ENCODE measurements around the gene OBSL1. TPM values are rescaled to one million over a fixed set of nuclear protein-coding genes. Genes with fewer than 3 reads are reported as not detected.

OBSL1 gene
- total RNA-seq, 1 experiment from 2014 or later = 23.1 TPM

GRCh38 chr2:219575566-219576504, 4.5 kb upstream of the OBSL1 start:
- no peak overlapping the region for H3K4me3 ChIP-seq (ENCODE audit: low read depth, low read length, poor library complexity, severe bottlenecking)
- no peaks in the 10 kb centered on the region for H3K9me3 ChIP-seq (ENCODE audit: low read depth, low read length, poor library complexity, severe bottlenecking)
- no TSS peak for BruUV-seq (replicated peaks)
- H3K36me3 ChIP-seq (ENCODE audit: insufficient read depth, low read length, poor library complexity, severe bottlenecking) = no peaks in the 10 kb centered on the region
- no peak for DNase-seq (ENCODE audit: low spot score)
- no peak for TF ChIP-seq CTCF (conservative IDR thresholded peaks at IDR 0.05; ENCODE audit: low read depth, low read length)
- TF ChIP-seq EZH2 (IDR thresholded peaks at IDR 0.05; ENCODE audit: borderline replicate concordance, low read depth, low read length, poor library complexity, severe bottlenecking) = no peak
- ChIA-PET CTCF (interaction anchor here (1.0 kb wide), 1 partner anchor 35 kb away, joined by 3 read pairs; no protein-coding TSS in a partner anchor), POLR2A (ENCODE audit: low non-redundant PET) (no interaction called here)
- no peak overlapping the region for H3K27ac ChIP-seq (ENCODE audit: low read depth, low read length, poor library complexity, severe bottlenecking)
- peaks cover 7% of the 10 kb centered on the region for H3K4me1 ChIP-seq (ENCODE audit: insufficient read depth, low read length, poor library complexity, severe bottlenecking)
- H3K27me3 ChIP-seq (replicated peaks; ENCODE audit: insufficient read depth, low read depth, low read length, poor library complexity) = no peaks in the 10 kb centered on the region
- intact Hi-C loops (cut with micrococcal nuclease; ENCODE audit: unreplicated experiment) = no loop called here

GRCh38 chr2:219574484-219575311, 3.4 kb upstream of the OBSL1 start:
- CTCF ChIA-PET = interaction anchor here (1.0 kb wide), 1 partner anchor 34 kb away, joined by 3 read pairs; no protein-coding TSS in a partner anchor
- Histone ChIP-seq H3K36me3 (ENCODE audit: insufficient read depth, low read length, poor library complexity, severe bottlenecking) (no peaks in the 10 kb centered on the region), H3K4me1 (ENCODE audit: insufficient read depth, low read length, poor library complexity, severe bottlenecking) (peaks cover 13% of the 10 kb centered on the region), H3K27me3 (replicated peaks; ENCODE audit: insufficient read depth, low read depth, low read length, poor library complexity) (no peaks in the 10 kb centered on the region), H3K27ac (ENCODE audit: low read depth, low read length, poor library complexity, severe bottlenecking) (no peak overlapping the region), H3K4me3 (ENCODE audit: low read depth, low read length, poor library complexity, severe bottlenecking) (no peak overlapping the region), H3K9me3 (ENCODE audit: low read depth, low read length, poor library complexity, severe bottlenecking) (no peaks in the 10 kb centered on the region)
- no peak for TF ChIP-seq CTCF (conservative IDR thresholded peaks at IDR 0.05; ENCODE audit: low read depth, low read length)
- DNase-seq (ENCODE audit: low spot score) = no peak
- no TSS peak for BruUV-seq (replicated peaks)
- POLR2A ChIA-PET (ENCODE audit: low non-redundant PET) = no interaction called here
- intact Hi-C loops (cut with micrococcal nuclease; ENCODE audit: unreplicated experiment) = no loop called here

GRCh38 chr2:219573166-219573565, 1.8 kb upstream of the OBSL1 start:
- BruUV-seq (replicated peaks) = no TSS peak
- no peak overlapping the region for H3K4me3 ChIP-seq (ENCODE audit: low read depth, low read length, poor library complexity, severe bottlenecking)
- no peak overlapping the region for H3K27ac ChIP-seq (ENCODE audit: low read depth, low read length, poor library complexity, severe bottlenecking)
- peaks cover 14% of the 10 kb centered on the region for H3K4me1 ChIP-seq (ENCODE audit: insufficient read depth, low read length, poor library complexity, severe bottlenecking)
- intact Hi-C loops (cut with micrococcal nuclease; ENCODE audit: unreplicated experiment) = no loop called here
- H3K27me3 ChIP-seq (replicated peaks; ENCODE audit: insufficient read depth, low read depth, low read length, poor library complexity) = no peaks in the 10 kb centered on the region
- H3K36me3 ChIP-seq (ENCODE audit: insufficient read depth, low read length, poor library complexity, severe bottlenecking) = no peaks in the 10 kb centered on the region
- ChIA-PET CTCF (interaction anchor here (0.6 kb wide), 1 partner anchor 117 kb away, joined by 3 read pairs; no protein-coding TSS in a partner anchor), POLR2A (ENCODE audit: low non-redundant PET) (no interaction called here)
- DNase-seq (ENCODE audit: low spot score) = no peak
- no peaks in the 10 kb centered on the region for H3K9me3 ChIP-seq (ENCODE audit: low read depth, low read length, poor library complexity, severe bottlenecking)
- no peak for TF ChIP-seq EZH2 (IDR thresholded peaks at IDR 0.05; ENCODE audit: borderline replicate concordance, low read depth, low read length, poor library complexity, severe bottlenecking)
- no peak for TF ChIP-seq CTCF (conservative IDR thresholded peaks at IDR 0.05; ENCODE audit: low read depth, low read length)
